ENCODE results near the gene ZFYVE16.
"Not testable (repeated sequence)": the region's sequence is repeated elsewhere in the genome, so short reads cannot be mapped to it uniquely, and the experiment has no call there.

The ZFYVE16 gene

DNA sequence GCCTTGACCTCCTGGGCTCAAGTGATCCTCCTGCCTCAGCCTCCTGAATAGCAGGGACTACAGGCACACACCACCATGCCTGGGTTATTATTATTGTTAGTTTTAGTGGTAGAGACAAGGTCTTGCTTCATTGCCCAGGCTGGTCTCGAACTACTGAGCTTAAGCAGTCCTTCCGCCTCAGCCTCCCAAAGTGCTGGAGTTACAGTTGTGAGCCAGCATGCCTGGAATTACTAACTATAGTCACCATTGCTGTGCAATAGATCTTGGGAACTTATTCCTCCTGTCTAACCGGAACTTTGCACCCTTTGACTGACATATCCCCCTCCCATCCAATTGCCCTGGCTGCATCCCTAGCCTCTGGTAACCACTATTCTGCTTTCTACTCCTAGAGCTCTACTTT, 83.4 kb downstream of the ZFYVE16 start:
- no peak for DNase-seq

DNA sequence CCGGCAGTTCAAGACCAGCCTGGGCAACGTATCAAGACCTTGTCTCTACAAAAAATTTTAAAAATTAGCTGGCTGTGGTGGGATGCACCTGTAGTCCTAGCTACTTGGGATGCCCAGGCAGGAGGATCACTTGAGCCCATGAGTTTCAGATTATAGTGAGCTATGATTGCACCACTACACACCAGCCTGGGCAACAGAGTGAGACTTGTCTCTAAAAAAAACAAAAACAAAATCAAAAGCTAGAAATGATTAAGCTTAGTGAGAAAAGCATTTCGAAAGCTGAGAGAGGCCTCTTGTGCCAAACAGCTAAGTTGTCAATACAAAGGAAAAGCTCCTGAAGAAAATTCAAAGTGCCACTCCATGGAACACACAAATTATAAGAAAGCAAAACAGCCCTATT, 84.9 kb downstream of the ZFYVE16 start:
- no peak for DNase-seq

- DNase-seq = not testable (repeated sequence)
These were observed 85.6 kb downstream of the ZFYVE16 start for GRCh38 chr5:80493443-80493842.

DNA sequence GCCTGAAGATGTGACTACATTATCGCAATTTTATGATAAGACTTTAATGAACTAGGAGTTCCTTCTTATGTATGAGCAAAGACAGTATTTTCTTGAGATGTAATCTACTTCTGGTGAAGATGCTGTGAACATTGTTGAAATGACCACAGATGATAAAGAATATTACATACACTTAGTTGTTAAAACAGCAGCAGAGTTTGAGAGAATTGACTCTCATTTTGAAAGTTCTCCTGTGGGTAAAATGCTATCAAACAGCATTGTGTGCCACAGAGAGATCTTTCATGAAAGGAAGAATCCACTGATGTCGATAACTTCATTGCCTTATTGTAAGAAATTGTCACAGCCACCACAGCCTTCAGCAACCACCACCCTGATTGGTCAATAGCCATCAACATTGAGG, 88.0 kb downstream of the ZFYVE16 start:
- no peak for DNase-seq

DNA sequence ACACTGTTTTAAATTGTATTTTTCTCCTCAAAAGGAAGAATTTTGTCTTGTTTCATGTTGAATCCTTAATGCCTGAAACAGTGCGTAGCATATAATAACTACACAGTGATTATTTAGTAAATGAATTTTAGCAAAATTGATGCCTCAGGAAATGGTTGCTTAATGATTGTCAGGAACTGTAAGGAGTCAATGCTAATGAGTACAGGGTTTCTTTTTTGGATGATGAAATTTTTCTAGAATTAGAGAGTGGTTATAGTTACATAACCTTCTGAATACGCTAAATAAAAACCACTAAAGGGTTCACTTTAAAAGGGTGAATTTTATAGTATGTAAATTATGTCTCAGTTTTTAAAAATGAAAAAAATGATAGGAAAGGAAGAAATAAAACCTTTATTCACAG, 94.9 kb downstream of the ZFYVE16 start:
- no peak for DNase-seq

- DNase-seq = no peak
These were observed 95.8 kb downstream of the ZFYVE16 start for GRCh38 chr5:80503641-80504040.

- DNase-seq = no peak
These were observed 97.0 kb downstream of the ZFYVE16 start for GRCh38 chr5:80504833-80505232.

DNA sequence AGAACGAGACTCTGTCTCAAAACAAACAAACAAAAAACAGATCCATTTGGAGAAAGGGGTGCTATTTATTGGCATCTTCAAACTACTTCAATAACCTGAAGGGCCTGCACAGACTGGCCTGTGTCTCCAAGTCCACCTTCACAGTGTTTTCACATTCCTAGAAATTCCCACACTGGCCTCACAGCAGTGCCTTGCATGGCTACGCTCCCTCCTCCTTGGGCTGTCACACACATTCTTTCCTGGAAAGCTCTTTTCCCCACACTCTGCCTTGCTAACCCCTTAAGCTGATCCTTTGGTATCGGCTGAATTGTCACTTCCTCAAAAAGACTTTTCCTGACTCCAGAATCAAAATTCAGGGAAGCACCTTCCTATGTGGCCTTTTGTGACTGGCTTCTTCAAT, 99.8 kb downstream of the ZFYVE16 start:
- DNase-seq = no peak

- DNase-seq = no peak
These were observed 101.0 kb downstream of the ZFYVE16 start for GRCh38 chr5:80508844-80509243.

GRCh38 chr5:80509362-80509761, 101.5 kb downstream of the ZFYVE16 start:
- DNase-seq = no peak

GRCh38 chr5:80516826-80517225, 109.0 kb downstream of the ZFYVE16 start:
- DNase-seq = no peak
